KMS-11 (cell line): ENCODE measurements around the gene BAX.
A peak's percentile ranks its signal among the peaks of the same experiment; 100 is the strongest.

Source experiments
- H2AFZ ChIP-seq: fragments of 200-600 bp; sonication (generic); 2 replicates; pipeline ENCODE4 v1.6.1; 2016; ENCODE audit warnings: antibody characterized with exemption, mixed run types, low read depth
- H3K27ac ChIP-seq: fragments of 200-600 bp; sonication (generic); 2 replicates; pipeline ENCODE4 v1.6.1; 2016; ENCODE audit warnings: mild to moderate bottlenecking, mixed run types
- H3K27me3 ChIP-seq: fragments of 200-600 bp; sonication (generic); 2 replicates; pipeline ENCODE4 v1.6.1; 2017; ENCODE audit warnings: mild to moderate bottlenecking, low read depth, mixed run types, moderate library complexity; ENCODE audit not compliant: insufficient read depth
- H3K36me3 ChIP-seq: fragments of 200-600 bp; sonication (generic); 2 replicates; pipeline ENCODE4 v1.6.1; 2017; ENCODE audit warnings: mild to moderate bottlenecking, mixed run types; ENCODE audit not compliant: insufficient read depth
- H3K4me1 ChIP-seq: fragments of 200-600 bp; sonication (generic); 2 replicates; pipeline ENCODE4 v1.6.1; 2016; ENCODE audit warnings: mild to moderate bottlenecking, low read depth, mixed run types; ENCODE audit not compliant: poor library complexity, severe bottlenecking
- H3K4me2 ChIP-seq: fragments of 200-600 bp; sonication (generic); 2 replicates; pipeline ENCODE4 v1.7.0; 2016; ENCODE audit warnings: mild to moderate bottlenecking, mixed run types
- H3K4me3 ChIP-seq: fragments of 200-600 bp; sonication (generic); IDR thresholded peaks from 2 replicates; pipeline ENCODE4 v1.6.1; 2017; ENCODE audit warnings: low read depth, low read length, mixed read lengths; ENCODE audit not compliant: insufficient read depth
- H3K79me2 ChIP-seq: fragments of 200-600 bp; sonication (generic); 2 replicates; pipeline ENCODE4 v1.6.1; 2016; ENCODE audit warnings: low read depth, mixed run types; ENCODE audit not compliant: insufficient read depth
- H3K9ac ChIP-seq: fragments of 200-600 bp; sonication (generic); 2 replicates; pipeline ENCODE4 v1.6.1; 2016; ENCODE audit warnings: mild to moderate bottlenecking, mixed run types
- H4K20me1 ChIP-seq: fragments of 200-600 bp; sonication (generic); 2 replicates; pipeline ENCODE4 v1.6.1; 2016; ENCODE audit warnings: mild to moderate bottlenecking, mixed run types; ENCODE audit not compliant: insufficient read depth
- CTCF ChIP-seq: fragments of 200-600 bp; sonication (generic); conservative IDR thresholded peaks from 2 replicates; pipeline ENCODE4 v1.6.1; 2017; ENCODE audit warnings: low read depth, mild to moderate bottlenecking, antibody characterized with exemption, low read length, moderate library complexity, mixed read lengths

The BAX gene

GRCh38 chr19:48970139-48970766 lies 15.6 kb downstream of the BAX start:
- Histone ChIP-seq H3K36me3 (no peaks in the 10 kb centered on the region), H3K79me2 (peaks cover 11% of the 10 kb centered on the region), H3K27ac (no peak overlapping the region), H2AFZ (no peak overlapping the region), H3K27me3 (no peaks in the 10 kb centered on the region), H3K4me1 (peaks cover 15% of the 10 kb centered on the region), H3K9ac (no peak overlapping the region), H3K4me3 (no peak overlapping the region), H3K4me2 (no peak overlapping the region), H4K20me1 (no peaks in the 10 kb centered on the region)
- no peak for TF ChIP-seq CTCF

GRCh38 chr19:48970923-48971395 lies 16.3 kb downstream of the BAX start:
- Histone ChIP-seq H3K36me3 (no peaks in the 10 kb centered on the region), H3K27ac (no peak overlapping the region), H3K4me2 (no peak overlapping the region)

GRCh38 chr19:48975947-48976847 lies 21.5 kb downstream of the BAX start:
- Histone ChIP-seq H3K36me3 (no peaks in the 10 kb centered on the region), H3K79me2 (no peaks in the 10 kb centered on the region), H3K4me2 (no peak overlapping the region), H3K27ac (no peak overlapping the region), H2AFZ (no peak overlapping the region), H3K4me3 (no peak overlapping the region), H3K9ac (no peak overlapping the region), H4K20me1 (no peaks in the 10 kb centered on the region), H3K4me1 (peaks cover 35% of the 10 kb centered on the region), H3K27me3 (no peaks in the 10 kb centered on the region)
- TF ChIP-seq CTCF = peak; percentile 65

More at GRCh38 chr19:48970923-48971395, 16.3 kb downstream of the BAX start:
- Histone ChIP-seq H3K79me2 (peaks cover 10% of the 10 kb centered on the region), H2AFZ (no peak overlapping the region), H3K4me3 (no peak overlapping the region), H4K20me1 (no peaks in the 10 kb centered on the region), H3K9ac (no peak overlapping the region), H3K4me1 (peaks cover 15% of the 10 kb centered on the region), H3K27me3 (no peaks in the 10 kb centered on the region)
- peak; percentile 90 for TF ChIP-seq CTCF

- H3K4me3 ChIP-seq = no peak overlapping the region
- H3K9ac ChIP-seq = no peak overlapping the region
- H3K27me3 ChIP-seq = no peaks in the 10 kb centered on the region
- H3K4me2 ChIP-seq = no peak overlapping the region
- no peaks in the 10 kb centered on the region for H4K20me1 ChIP-seq
- no peak overlapping the region for H2AFZ ChIP-seq
- no peak for TF ChIP-seq CTCF
- peaks cover 35% of the 10 kb centered on the region for H3K4me1 ChIP-seq
- H3K79me2 ChIP-seq = no peaks in the 10 kb centered on the region
- H3K27ac ChIP-seq = peak overlapping the region; percentile 23; the same call in 1 of the 2 replicates
- H3K36me3 ChIP-seq = no peaks in the 10 kb centered on the region
Observed at GRCh38 chr19:48977061-48977460, 22.4 kb downstream of the BAX start.
